Measurements from ENCODE around the gene PTPRN2. TPM values are rescaled to one million over a fixed set of nuclear protein-coding genes. Genes with fewer than 3 reads are reported as not detected.
"Not testable (repeated sequence)": the region's sequence is repeated elsewhere in the genome, so short reads cannot be mapped to it uniquely, and the experiment has no call there.

The PTPRN2 gene
- total and polyA plus RNA-seq, 2 of the 13 experiments (the other 11 are each of a cell fraction or from before 2014, with no cell fraction given), result 2.5 to 24.2 TPM

- H3K27me3 ChIP-seq (ENCODE audit: control insufficient read depth in 1 of 2, insufficient read depth in 2 of 2, low read length in 2 of 2), result no peaks in the 10 kb centered on the region
- H3K27ac ChIP-seq (ENCODE audit: extremely low read length, insufficient read depth, low read length), result no peak overlapping the region
- H3K36me3 ChIP-seq (replicated peaks in 1 of 2; ENCODE audit: control insufficient read depth in 1 of 2, insufficient read depth in 2 of 2, low read length in 2 of 2), result no peaks in the 10 kb centered on the region
- H3K79me2 ChIP-seq (ENCODE audit: insufficient read depth, low read length), result no peaks in the 10 kb centered on the region
- TF ChIP-seq ZFP36L2 (CRISPR knock-in tag; IDR thresholded peaks at IDR 0.05), result no peak
- TF ChIP-seq ZNF263 (CRISPR knock-in tag; IDR thresholded peaks at IDR 0.05), result peak; percentile 8; the same call in 1 of the 2 replicates
- H3K4me2 ChIP-seq (ENCODE audit: low read depth, low read length), result no peak overlapping the region
- ChIA-PET POLR2A (no interaction called here), CTCF (ENCODE audit: low intra/inter-chr PET ratio, low total read pairs) (no interaction called here)
- H4K20me1 ChIP-seq (ENCODE audit: insufficient read depth, low read length), result peaks cover 77% of the 10 kb centered on the region
- no peaks in the 10 kb centered on the region for H3K4me1 ChIP-seq (ENCODE audit: insufficient read depth, low read length)
- no peak for ATAC-seq
- WGBS (ENCODE audit: low lambda C conversion rate), result 64% methylated on average over 5 of the region's 5 CpGs
- no peak overlapping the region for H3K4me3 ChIP-seq (replicated peaks in 1 of 3; ENCODE audit: insufficient read depth in 1 of 3, low read depth in 2 of 3, low read length in 3 of 3)
- H2AFZ ChIP-seq (ENCODE audit: low read length), result no peak overlapping the region
- no peak for DNase-seq (ENCODE audit: low spot score)
- peaks cover 10% of the 10 kb centered on the region; the same call in 1 of the 2 replicates for H3K9me3 ChIP-seq (ENCODE audit: low read length)
- FAIRE-seq, result no peak
- in situ Hi-C loops (cut with HindIII; ENCODE audit: extremely low pct_ligation_motif_present, low pct_unique_long_range_greater_than_20kb), result no loop called here
- no TSS peak for BruUV-seq (replicated peaks)
- intact Hi-C loops (cut with micrococcal nuclease; ENCODE audit: unreplicated experiment), result no loop called here
- no peak overlapping the region for H3K9ac ChIP-seq (ENCODE audit: insufficient read depth, low read depth, low read length)
Measured at GRCh38 chr7:158386355-158386618, 201.3 kb downstream of the PTPRN2 start.

- H2AFZ ChIP-seq (ENCODE audit: low read length); H3K27me3 ChIP-seq (ENCODE audit: control insufficient read depth in 1 of 2, insufficient read depth in 2 of 2, low read length in 2 of 2); H3K36me3 ChIP-seq (replicated peaks in 1 of 2; ENCODE audit: control insufficient read depth in 1 of 2, insufficient read depth in 2 of 2, low read length in 2 of 2); H3K4me2 ChIP-seq (ENCODE audit: low read depth, low read length); H3K4me3 ChIP-seq (replicated peaks in 1 of 3; ENCODE audit: insufficient read depth in 1 of 3, low read depth in 2 of 3, low read length in 3 of 3); POLR2A ChIA-PET; ATAC-seq; BruUV-seq (replicated peaks); H3K27ac ChIP-seq (ENCODE audit: extremely low read length, insufficient read depth, low read length); FAIRE-seq; DNase-seq (ENCODE audit: low spot score); H3K4me1 ChIP-seq (ENCODE audit: insufficient read depth, low read length); CTCF ChIA-PET (ENCODE audit: low intra/inter-chr PET ratio, low total read pairs); intact Hi-C loops (cut with micrococcal nuclease; ENCODE audit: unreplicated experiment); H3K9ac ChIP-seq (ENCODE audit: insufficient read depth, low read depth, low read length); in situ Hi-C loops (cut with HindIII; ENCODE audit: extremely low pct_ligation_motif_present, low pct_unique_long_range_greater_than_20kb); H3K79me2 ChIP-seq (ENCODE audit: insufficient read depth, low read length): not testable (repeated sequence)
- WGBS (ENCODE audit: low lambda C conversion rate), result 77% methylated on average over 20 of the region's 20 CpGs
- TF ChIP-seq ZNF263 (CRISPR knock-in tag; IDR thresholded peaks at IDR 0.05), result peak; percentile 78
- TF ChIP-seq PCBP1 (IDR thresholded peaks at IDR 0.05; ENCODE audit: borderline replicate concordance, low read depth, low read length), result 0 out of 2 replicates have a peak, but pooled peaks have one; percentile 69
- Histone ChIP-seq H3K9me3 (ENCODE audit: low read length) (peaks cover 16% of the 10 kb centered on the region), H4K20me1 (ENCODE audit: insufficient read depth, low read length) (peaks cover 72% of the 10 kb centered on the region)
Measured at GRCh38 chr7:158385496-158386354, 201.9 kb downstream of the PTPRN2 start.
